Motor neuron (in vitro differentiated cells): Measurements from ENCODE around the gene HDHD5. TPM values are rescaled to one million over a fixed set of nuclear protein-coding genes. Genes with fewer than 3 reads are reported as not detected.
A peak's percentile ranks its signal among the peaks of the same experiment; 100 is the strongest.

Experiments used
- ATAC-seq, 8 experiments: fragments of 200-7000 bp; cut with Tn5 transposase; replicated peaks in 6 of 8; 2 replicates each; pipeline ENCODE4 v1.8.0; 2021; ENCODE audit warnings: mild to moderate bottlenecking in 8 of 8, moderate library complexity in 8 of 8
- H3K27ac ChIP-seq, 2 donors: fragments of 250-450 bp; sonication (Bioruptor Pico); 2 replicates each; pipeline ENCODE4 v1.9.0; 2021; ENCODE audit warnings: antibody characterized with exemption in 2 of 2, mild to moderate bottlenecking in 2 of 2, moderate library complexity in 1 of 2
- H3K4me1 ChIP-seq, 2 donors: fragments of 250-450 bp; sonication (Bioruptor Pico); replicated peaks in 1 of 2; 2 replicates each; pipeline ENCODE4 v1.6.1; 2021; ENCODE audit warnings: antibody characterized with exemption in 2 of 2, mild to moderate bottlenecking in 2 of 2, moderate library complexity in 1 of 2
- H3K4me3 ChIP-seq, 5 donors: fragments of 250-450 bp; sonication (Bioruptor Pico); 2 replicates each; pipeline ENCODE4 v1.9.0; 2021; ENCODE audit warnings: antibody characterized with exemption in 5 of 5, mild to moderate bottlenecking in 5 of 5, moderate library complexity in 4 of 5
- WGBS, 10 experiments: fragments of 450-650 bp; shearing (Covaris generic); methylation state at CpG; one replicate each; pipeline ENCODE4 v1.0.0; 2022; 5-methylcytosine and 5-hydroxymethylcytosine counted together
- in situ Hi-C, 9 experiments: fragments of 400-800 bp; cut with MboI; loops; one replicate each; pipeline ENCODE4 v1.15.0; 2021; ENCODE audit warnings: low sequenced_read_pairs in 9 of 9, low pct_unique_long_range_greater_than_20kb in 2 of 9; ENCODE audit not compliant: unreplicated experiment in 9 of 9
- total RNA-seq, 8 experiments: library from RNA; unstranded; fragments of 300-600 nt; gene quantifications; 2 replicates each; pipeline versions ENCODE4 v1.2.3 to v1.2.4, GENCODE V29; 2022

The HDHD5 gene
- total RNA-seq, 8 experiments from 2014 or later, result 20.5 to 38.0 (median 31.8) TPM

DNA sequence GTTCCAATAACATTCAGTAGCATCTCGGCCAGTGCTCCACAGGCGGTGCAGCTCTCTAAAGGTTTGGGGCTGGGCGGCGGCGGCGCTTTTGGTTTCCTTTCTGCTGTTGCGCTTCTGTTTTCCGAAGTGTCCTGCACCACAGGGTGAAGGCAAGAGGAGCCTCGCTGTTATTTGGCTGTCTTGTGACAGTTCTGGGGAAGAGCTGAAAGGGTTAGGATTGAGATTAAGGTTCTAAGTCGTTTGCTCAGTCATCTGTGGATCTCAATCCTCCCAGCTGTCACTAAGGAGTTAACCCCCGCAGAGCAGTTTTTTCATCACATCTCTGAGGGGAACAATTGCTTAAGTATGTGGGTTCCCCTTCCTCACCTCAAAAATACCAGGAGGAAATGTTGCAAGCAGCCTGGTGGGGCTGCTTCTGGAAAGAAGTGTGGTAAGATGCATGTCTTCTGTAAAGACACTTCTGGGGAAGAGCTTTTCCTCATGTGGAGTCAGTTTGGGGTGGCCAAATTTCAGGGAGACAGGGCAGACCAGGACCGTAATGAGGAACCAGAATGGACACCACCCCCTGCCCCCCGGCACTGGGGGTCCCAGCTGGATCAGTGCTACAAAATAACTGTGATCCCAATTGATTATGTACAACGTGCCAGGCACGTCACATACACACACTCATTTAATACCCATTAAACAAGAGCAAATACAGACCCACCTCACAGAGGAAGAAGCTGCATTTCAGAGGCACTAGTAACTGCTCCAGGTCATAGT lies 52.1 kb downstream of the HDHD5 start:
- no peak overlapping the region for H3K4me3 ChIP-seq

DNA sequence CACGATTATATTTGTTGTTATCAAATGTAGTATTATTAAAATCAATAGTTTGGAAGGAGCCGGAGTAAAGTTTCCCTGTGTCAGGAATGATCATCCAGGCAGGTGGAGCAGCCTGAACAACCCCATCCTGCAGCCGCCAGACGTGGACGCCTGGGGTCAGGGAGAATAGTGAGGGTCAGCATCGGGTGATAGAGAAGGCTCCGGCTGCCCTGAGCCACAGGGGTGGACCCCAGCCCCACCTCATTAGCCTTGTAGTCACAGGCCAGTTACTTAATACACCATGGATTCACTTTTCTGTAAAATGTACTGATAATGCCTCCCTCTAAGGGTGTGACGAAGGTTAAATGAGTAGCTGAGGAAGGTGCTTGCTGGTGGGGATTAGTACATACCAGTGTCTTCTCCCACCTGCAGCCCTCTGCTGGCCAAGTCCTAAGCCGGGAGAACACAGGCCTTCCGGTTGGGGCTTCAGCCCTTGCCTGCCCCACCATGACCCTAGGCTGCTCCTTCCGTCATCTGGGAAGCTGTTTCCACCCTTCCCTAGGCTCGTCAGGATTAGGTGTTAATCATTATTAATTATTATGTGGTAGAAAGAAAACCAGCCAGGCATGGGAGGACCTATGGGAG lies 52.8 kb downstream of the HDHD5 start:
- in situ Hi-C loops, result no loop called here
- WGBS, 10 experiments, result 55 to 100% (median 80%) methylated on average over 1 to 5 of the region's 12 CpGs; no CpG with 5 or more reads in 1 of the 10 experiments
- Histone ChIP-seq H3K4me3 (no peak overlapping the region), H3K27ac (no peak overlapping the region), H3K4me1 (no peaks in the 10 kb centered on the region)
- no peak for ATAC-seq

More for the DNA sequence above, 52.1 kb downstream of the HDHD5 start:
- in situ Hi-C loops, result no loop called here
- Histone ChIP-seq H3K4me1 (no peaks in the 10 kb centered on the region), H3K27ac (no peak overlapping the region)
- 60 to 100% (median 86%) methylated on average over 1 to 12 of the region's 15 CpGs; no CpG with 5 or more reads in 4 of the 10 experiments for WGBS, 10 experiments
- ATAC-seq, result no peak

DNA sequence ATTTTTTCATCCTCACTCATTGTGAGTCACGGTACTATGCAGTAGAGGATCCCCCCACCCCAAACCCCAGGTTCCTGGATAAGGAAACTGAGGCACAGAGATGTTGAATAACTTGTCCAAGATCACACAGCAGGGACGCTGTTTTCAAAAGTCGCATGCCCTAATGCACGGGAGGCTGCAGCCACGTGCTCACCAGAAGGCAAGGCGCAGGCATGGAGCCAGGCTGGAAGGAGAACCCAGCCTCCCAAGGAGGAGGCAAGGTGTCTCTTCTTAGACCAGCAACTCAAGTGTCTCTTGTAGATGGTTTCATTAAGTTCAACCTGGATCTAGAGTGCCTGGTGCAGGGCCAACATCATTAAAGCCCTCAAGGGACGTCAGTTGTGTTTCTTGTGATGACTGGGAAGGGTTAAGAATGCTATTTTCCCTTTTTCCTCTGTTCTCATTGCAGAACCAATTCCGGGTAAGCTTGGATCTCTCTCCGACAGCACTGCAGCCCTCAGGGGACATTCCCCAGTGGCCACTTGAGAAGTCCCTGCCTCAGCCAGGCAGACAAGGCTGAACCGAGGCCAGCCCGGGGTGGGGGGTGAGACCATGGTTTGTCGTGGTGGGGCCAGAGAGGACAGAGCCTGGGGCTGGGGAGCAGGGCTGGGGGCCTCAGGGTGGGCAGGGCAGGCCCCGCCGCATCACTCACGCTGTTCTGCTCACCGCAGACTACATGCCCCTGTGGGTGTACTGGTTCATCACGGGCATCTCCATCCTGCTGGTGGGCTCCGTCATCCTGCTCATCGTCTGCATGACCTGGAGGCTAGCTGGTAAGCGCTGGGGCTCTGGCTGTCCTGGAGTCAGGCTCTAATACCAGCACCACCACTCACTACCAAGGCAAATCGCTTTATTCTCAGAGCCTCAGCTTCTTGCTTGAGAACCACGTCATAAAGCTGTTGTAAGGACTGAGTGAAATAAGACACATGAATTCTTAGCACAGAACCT lies 53.6 kb downstream of the HDHD5 start:
- WGBS, 10 experiments, result 80 to 95% (median 92%) methylated on average over 2 to 16 of the region's 22 CpGs; no CpG with 5 or more reads in 4 of the 10 experiments
- no peak for ATAC-seq
- no peak overlapping the region for H3K27ac ChIP-seq
- in situ Hi-C loops, result no loop called here
- H3K4me3 ChIP-seq, result no peak overlapping the region
- no peaks in the 10 kb centered on the region for H3K4me1 ChIP-seq

DNA sequence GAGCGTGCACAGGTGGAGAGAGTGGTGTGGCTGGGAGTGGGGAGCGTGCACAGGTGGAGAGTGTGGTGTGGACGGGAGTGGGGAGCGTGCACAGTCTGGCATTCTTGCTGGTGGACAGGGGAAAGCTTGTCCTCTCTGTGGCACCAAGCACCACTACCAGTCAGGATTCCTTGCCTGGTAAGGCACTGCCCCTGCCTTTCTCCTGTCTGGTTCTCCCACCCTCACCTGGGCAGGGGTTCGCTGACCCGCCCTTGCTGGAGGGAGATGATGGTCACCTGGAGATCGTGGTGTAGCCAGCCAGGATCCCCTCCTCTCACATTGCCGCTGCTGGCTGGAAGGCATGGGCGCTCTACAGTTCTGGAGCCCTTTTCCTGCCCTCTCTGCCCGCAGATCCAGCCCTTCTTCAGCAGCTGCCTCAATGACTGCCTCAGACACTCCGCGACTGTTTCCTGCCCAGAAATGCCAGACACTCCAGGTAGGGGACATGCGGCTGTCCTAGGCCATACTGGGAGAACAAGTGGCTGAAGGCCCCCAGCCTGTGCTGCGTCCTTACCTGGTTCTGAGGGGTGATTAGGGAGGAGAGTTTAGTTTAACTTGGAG lies 54.6 kb downstream of the HDHD5 start:
- WGBS, 10 experiments, result 80 to 100% (median 100%) methylated on average over 1 to 5 of the region's 14 CpGs; no CpG with 5 or more reads in 5 of the 10 experiments
- no peaks in the 10 kb centered on the region for H3K4me1 ChIP-seq
- no peak overlapping the region for H3K27ac ChIP-seq
- ATAC-seq, result no peak
- in situ Hi-C loops, result no loop called here
- no peak overlapping the region for H3K4me3 ChIP-seq

DNA sequence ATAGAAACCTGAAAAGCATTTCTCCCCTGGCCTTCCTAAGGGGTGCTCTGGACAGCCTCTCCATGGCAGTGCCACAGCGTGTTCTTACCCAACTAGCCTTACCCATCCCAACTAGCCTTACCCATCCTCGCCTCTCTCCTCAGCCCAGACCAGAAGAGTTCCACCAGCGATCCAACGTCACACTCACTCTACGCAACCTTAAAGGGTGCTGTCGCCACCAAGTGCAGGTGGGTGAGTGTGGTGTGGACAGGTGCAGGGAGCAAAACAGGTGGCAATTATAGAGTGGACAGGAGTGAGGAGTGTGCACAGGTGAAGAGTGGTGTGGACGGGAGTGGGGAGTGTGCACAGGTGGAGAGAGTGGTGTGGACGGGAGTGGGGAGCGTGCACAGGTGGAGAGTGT lies 55.7 kb downstream of the HDHD5 start:
- H3K4me3 ChIP-seq, result no peak overlapping the region
- no peak for ATAC-seq
- no peak overlapping the region for H3K27ac ChIP-seq
- H3K4me1 ChIP-seq, result no peaks in the 10 kb centered on the region
- in situ Hi-C loops, result no loop called here
- 80 to 100% (median 87%) methylated on average over 1 to 3 of the region's 9 CpGs; no CpG with 5 or more reads in 7 of the 10 experiments for WGBS, 10 experiments

DNA sequence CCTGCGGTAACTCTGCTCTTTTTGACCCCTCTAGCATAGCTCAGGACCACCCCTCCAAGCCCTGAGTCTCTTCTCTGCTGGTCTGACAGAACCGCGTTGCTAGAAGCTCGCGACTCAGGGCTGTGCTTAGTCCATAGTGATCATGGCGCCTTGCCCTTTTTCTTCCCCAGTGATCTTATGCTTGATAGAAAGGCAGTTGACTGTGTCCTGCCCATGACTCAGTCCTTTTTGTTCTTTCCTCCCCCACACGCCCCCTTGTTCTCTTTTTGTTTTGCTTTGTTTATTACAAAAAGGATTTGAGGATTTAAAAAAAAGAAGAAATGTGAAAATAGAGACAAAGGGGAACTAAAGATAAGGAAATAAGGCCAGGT lies 56.8 kb downstream of the HDHD5 start:
- H3K4me3 ChIP-seq, result no peak overlapping the region
- 72 to 100% (median 98%) methylated on average over 1 to 6 of the region's 7 CpGs; no CpG with 5 or more reads in 1 of the 10 experiments for WGBS, 10 experiments
- H3K27ac ChIP-seq, result no peak overlapping the region
- no peaks in the 10 kb centered on the region for H3K4me1 ChIP-seq
- in situ Hi-C loops, result no loop called here
- ATAC-seq, result no peak

DNA sequence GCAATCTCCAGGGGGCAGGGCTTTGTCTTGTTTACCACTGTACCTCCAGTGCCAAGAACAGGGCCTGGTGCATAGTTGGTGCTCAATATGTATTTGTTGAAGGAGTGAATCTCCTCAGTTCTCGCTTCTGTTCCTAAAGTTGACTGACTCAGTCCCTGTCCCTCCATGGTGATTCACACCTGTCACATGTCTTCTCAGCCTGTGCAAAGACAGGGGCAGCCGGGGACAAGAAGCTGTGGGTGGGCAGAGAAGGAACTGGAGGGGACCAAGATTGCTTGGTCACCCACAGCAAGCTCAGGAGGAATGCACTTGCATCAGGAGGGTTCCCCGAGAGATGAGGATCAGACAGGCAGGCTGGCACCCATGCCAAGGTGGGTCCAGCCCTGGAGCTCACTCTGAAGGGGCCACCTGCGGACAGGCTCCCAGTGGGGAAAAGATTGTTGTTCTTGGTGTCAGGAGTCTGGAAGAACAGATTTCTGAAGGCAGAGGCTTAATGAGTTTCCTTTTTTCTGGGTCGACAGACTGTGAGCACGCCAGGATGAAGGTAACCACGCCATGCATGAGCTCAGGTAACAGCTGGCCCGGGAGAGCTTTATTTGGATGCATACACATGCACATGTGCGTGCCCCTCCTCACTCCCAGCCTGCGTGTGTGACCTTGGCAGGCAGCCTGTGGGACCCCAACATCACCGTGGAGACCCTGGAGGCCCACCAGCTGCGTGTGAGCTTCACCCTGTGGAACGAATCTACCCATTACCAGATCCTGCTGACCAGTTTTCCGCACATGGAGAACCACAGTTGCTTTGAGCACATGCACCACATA lies 57.4 kb downstream of the HDHD5 start:
- H3K4me1 ChIP-seq, result no peaks in the 10 kb centered on the region
- ATAC-seq, result no peak
- in situ Hi-C loops, result no loop called here
- H3K4me3 ChIP-seq, result no peak overlapping the region
- H3K27ac ChIP-seq, result no peak overlapping the region
- WGBS, 10 experiments, result 85 to 100% (median 100%) methylated on average over 1 to 8 of the region's 14 CpGs; no CpG with 5 or more reads in 3 of the 10 experiments

DNA sequence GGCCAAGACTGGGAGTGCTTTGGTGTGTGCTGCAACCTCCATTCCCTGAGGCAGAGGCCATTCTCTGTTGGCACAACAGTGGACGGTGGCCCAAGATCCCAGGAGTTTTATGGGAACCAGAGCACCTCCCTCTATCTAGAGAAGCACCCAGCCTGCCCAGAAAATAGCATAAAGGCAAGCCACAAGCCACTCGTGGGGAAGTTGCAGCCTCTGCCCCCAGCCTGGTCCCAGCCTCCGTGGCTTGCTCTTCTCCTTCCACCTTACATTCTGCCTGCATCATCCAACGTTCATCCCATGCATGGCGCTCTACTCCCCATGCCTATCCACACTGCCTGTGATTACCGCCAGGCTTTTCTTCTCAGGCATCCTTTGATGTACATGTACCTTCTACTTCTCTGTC lies 58.5 kb downstream of the HDHD5 start:
- in situ Hi-C loops, result no loop called here
- no peaks in the 10 kb centered on the region for H3K4me1 ChIP-seq
- WGBS, 10 experiments, result 20 to 100% (median 93%) methylated on average over 1 to 5 of the region's 6 CpGs; no CpG with 5 or more reads in 1 of the 10 experiments
- no peak for ATAC-seq
- no peak overlapping the region for H3K4me3 ChIP-seq
- H3K27ac ChIP-seq, result no peak overlapping the region

DNA sequence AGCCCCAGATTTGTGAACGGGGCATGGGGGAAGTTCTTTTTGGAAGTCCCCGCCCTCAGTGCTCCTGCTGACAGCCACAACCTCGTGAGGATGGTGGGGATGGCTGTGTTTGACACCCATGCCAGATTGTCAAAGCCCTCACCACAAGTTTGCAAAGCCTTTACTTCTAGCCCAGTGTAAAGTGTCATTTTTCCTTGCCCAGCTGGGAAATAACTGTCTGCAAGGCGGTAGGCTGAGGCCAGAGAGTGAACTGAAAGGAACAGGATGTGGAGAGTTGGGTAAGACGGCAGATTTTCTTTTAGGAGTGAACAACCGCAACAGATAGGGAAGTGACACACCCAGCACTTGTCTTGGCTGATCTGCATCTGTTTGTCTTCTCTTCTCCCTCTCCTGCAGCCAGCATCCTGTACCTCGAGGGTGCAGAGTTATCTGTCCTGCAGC lies 60.7 kb downstream of the HDHD5 start:
- H3K27ac ChIP-seq, result no peak overlapping the region
- H3K4me3 ChIP-seq, result no peak overlapping the region
- ATAC-seq, result no peak
- in situ Hi-C loops, result loop anchor here in 2 of 9 experiments (25.0 kb wide), 2 partner anchors 389 to 414 kb away; no protein-coding TSS in a partner anchor
- H3K4me1 ChIP-seq, result no peaks in the 10 kb centered on the region
- 50 to 100% (median 80%) methylated on average over 1 to 4 of the region's 7 CpGs; no CpG with 5 or more reads in 1 of the 10 experiments for WGBS, 10 experiments

DNA sequence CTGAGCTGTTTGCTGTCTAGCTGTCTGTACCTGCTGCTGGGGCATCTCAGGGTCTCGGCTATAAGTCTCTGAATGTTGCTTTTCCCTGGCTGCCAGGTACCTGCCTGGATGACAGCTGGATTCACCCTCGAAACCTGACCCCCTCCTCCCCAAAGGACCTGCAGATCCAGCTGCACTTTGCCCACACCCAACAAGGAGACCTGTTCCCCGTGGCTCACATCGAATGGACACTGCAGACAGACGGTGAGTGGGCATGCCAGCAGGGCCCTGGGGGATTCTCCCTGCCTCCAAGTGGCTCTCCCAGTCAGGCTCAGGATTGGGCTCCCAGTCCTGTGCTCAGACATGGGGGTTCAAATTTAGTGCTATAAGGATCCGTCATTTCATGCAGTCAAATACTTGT lies 61.4 kb downstream of the HDHD5 start:
- no peaks in the 10 kb centered on the region for H3K4me1 ChIP-seq
- H3K27ac ChIP-seq, result no peak overlapping the region
- no peak overlapping the region for H3K4me3 ChIP-seq
- ATAC-seq, result no peak
- in situ Hi-C loops, result loop anchor here in 2 of 9 experiments (25.0 kb wide), 2 partner anchors 390 to 415 kb away; no protein-coding TSS in a partner anchor
- 60 to 100% (median 73%) methylated on average over 1 to 4 of the region's 6 CpGs; no CpG with 5 or more reads in 7 of the 10 experiments for WGBS, 10 experiments

DNA sequence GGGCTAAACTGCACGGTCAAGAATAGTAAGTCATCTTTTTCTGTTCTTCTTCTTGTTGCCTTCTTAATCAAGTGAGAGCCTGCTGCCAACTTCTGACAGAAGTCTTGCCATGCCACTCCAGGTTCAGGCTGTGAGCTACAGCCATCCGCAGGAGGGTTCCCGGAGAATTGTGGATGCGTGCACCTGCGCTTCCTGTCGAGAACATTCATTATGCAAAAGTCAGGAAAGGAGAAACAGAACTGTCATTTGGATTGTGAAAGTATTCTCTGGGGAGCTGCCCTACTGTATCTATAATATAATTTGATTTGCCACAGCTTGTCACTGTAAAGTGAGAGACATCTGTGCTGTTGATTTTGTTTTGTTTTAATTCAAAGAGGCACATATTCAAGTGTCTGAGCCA lies 62.0 kb downstream of the HDHD5 start:
- 62 to 89% (median 76%) methylated on average over 1 to 6 of the region's 6 CpGs; no CpG with 5 or more reads in 3 of the 10 experiments for WGBS, 10 experiments
- ATAC-seq, result peak in 1 of 8 experiments; percentile 39
- in situ Hi-C loops, result loop anchor here in 2 of 9 experiments (25.0 kb wide), 2 partner anchors 390 to 415 kb away; no protein-coding TSS in a partner anchor
- Histone ChIP-seq H3K27ac (no peak overlapping the region), H3K4me1 (no peaks in the 10 kb centered on the region), H3K4me3 (no peak overlapping the region)
